Smooth muscle cell (in vitro differentiated cells): ENCODE results near the gene GPR173. TPM values are rescaled to one million over a fixed set of nuclear protein-coding genes. Genes with fewer than 3 reads are reported as not detected.

ENCODE experiments used
- DNase-seq: peaks from one replicate; lab custom pipeline; 2025; ENCODE audit not compliant: unreplicated experiment; lab: John Stamatoyannopoulos, UW
- H2AFZ ChIP-seq: fragments of 200-600 bp; sonication (generic); 2 replicates; pipeline ENCODE4 v1.6.0; 2016; ENCODE audit warnings: antibody characterized with exemption, low read depth, mild to moderate bottlenecking
- H3F3A ChIP-seq: fragments of 200-600 bp; sonication (generic); 2 replicates; pipeline ENCODE4 v1.6.0; 2017; ENCODE audit warnings: antibody characterized with exemption, low read depth
- H3K27ac ChIP-seq: fragments of 200-600 bp; sonication (generic); 2 replicates; pipeline ENCODE4 v1.5.1; 2016; ENCODE audit warnings: low read depth, mild to moderate bottlenecking
- H3K27me3 ChIP-seq: fragments of 200-600 bp; sonication (generic); 2 replicates; pipeline ENCODE4 v1.6.1; 2016; ENCODE audit warnings: low read depth, mild to moderate bottlenecking
- H3K36me3 ChIP-seq: fragments of 200-600 bp; sonication (generic); 2 replicates; pipeline ENCODE4 v1.5.1; 2016; ENCODE audit warnings: low read depth
- H3K4me1 ChIP-seq: fragments of 200-600 bp; sonication (generic); 2 replicates; pipeline ENCODE4 v1.5.1; 2016; ENCODE audit warnings: low read depth
- H3K4me2 ChIP-seq: fragments of 200-600 bp; sonication (generic); 2 replicates; pipeline ENCODE4 v1.6.0; 2016; ENCODE audit warnings: mild to moderate bottlenecking
- H3K4me3 ChIP-seq: fragments of 200-600 bp; sonication (generic); 2 replicates; pipeline ENCODE4 v1.5.1; 2016; ENCODE audit warnings: mild to moderate bottlenecking
- H3K79me2 ChIP-seq: fragments of 200-600 bp; sonication (generic); 2 replicates; pipeline ENCODE4 v1.6.0; 2016; ENCODE audit warnings: low read depth, mild to moderate bottlenecking
- H3K9ac ChIP-seq: fragments of 200-600 bp; sonication (generic); 2 replicates; pipeline ENCODE4 v1.6.0; 2016; ENCODE audit warnings: low read depth
- H3K9me3 ChIP-seq: fragments of 200-600 bp; sonication (generic); replicated peaks from 2 replicates; pipeline ENCODE4 v1.5.1; 2016; ENCODE audit warnings: low read depth
- H4K20me1 ChIP-seq: fragments of 200-600 bp; sonication (generic); 2 replicates; pipeline ENCODE4 v1.6.0; 2016; ENCODE audit warnings: low read depth
- WGBS: methylation state at CpG from one replicate; pipeline ENCODE4 v1.1.7; 2016; ENCODE audit warnings: low lambda C conversion rate; 5-methylcytosine and 5-hydroxymethylcytosine counted together
- polyA plus RNA-seq: library from polyadenylated mRNA; unstranded; fragments of >200 nt; fragmentation: Nextera tagmentation; extraction: Ambion mirVana; gene quantifications from 2 replicates; pipeline ENCODE4 v1.2.1, GENCODE V29; 2016
- total RNA-seq: library from RNA; depleted of rRNA; stranded (reverse); fragments of >200 nt; gene quantifications from 2 replicates; pipeline ENCODE4 v1.2.3, GENCODE V29; 2014
- TF ChIP-seq, protein P1 (sequence below): fragments of 200-600 bp; sonication (generic); IDR thresholded peaks from 2 replicates; pipeline ENCODE4 v1.5.1; 2017; ENCODE audit warnings: borderline replicate concordance, mild to moderate bottlenecking, antibody characterized with exemption; ENCODE audit not compliant: insufficient read depth, poor library complexity, severe bottlenecking

Gene GPR173
- total and polyA plus RNA-seq, 2 experiments from 2014 or later, result 0.63 to 5.5 TPM

DNA sequence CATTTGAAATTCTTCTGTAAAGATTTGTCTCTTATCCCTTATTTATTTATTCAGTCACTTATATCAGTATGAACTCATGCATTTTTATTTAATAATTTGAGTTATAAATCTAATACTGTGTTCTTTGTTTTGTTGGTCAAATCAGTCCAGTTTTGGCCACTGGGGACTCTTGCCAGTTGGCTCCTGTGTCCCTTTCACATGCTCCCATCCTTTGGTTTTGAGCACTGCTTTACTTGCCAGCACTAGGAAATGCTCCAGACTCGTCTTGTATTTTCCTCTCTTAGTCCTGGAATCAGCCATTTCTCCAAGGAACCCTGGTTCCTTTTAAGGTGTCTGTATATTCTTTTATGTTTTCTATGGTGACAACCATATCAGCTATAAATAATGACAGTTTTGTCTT lies 73.4 kb downstream of the GPR173 start:
- H3K9ac ChIP-seq, result no peak overlapping the region
- H3K36me3 ChIP-seq, result no peaks in the 10 kb centered on the region
- no peak overlapping the region for H3K4me2 ChIP-seq
- H3F3A ChIP-seq, result no peaks in the 10 kb centered on the region
- H3K27me3 ChIP-seq, result no peaks in the 10 kb centered on the region
- H3K4me3 ChIP-seq, result no peak overlapping the region
- no peak overlapping the region for H3K27ac ChIP-seq
- H2AFZ ChIP-seq, result no peak overlapping the region
- TF ChIP-seq, protein P1, sequence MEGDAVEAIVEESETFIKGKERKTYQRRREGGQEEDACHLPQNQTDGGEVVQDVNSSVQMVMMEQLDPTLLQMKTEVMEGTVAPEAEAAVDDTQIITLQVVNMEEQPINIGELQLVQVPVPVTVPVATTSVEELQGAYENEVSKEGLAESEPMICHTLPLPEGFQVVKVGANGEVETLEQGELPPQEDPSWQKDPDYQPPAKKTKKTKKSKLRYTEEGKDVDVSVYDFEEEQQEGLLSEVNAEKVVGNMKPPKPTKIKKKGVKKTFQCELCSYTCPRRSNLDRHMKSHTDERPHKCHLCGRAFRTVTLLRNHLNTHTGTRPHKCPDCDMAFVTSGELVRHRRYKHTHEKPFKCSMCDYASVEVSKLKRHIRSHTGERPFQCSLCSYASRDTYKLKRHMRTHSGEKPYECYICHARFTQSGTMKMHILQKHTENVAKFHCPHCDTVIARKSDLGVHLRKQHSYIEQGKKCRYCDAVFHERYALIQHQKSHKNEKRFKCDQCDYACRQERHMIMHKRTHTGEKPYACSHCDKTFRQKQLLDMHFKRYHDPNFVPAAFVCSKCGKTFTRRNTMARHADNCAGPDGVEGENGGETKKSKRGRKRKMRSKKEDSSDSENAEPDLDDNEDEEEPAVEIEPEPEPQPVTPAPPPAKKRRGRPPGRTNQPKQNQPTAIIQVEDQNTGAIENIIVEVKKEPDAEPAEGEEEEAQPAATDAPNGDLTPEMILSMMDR, result no peak
- WGBS, result 59% methylated on average over 1 of the region's 1 CpG
- no peaks in the 10 kb centered on the region for H3K79me2 ChIP-seq
- no peaks in the 10 kb centered on the region for H4K20me1 ChIP-seq
- no peak for DNase-seq
- no peaks in the 10 kb centered on the region for H3K4me1 ChIP-seq
- no peaks in the 10 kb centered on the region for H3K9me3 ChIP-seq

DNA sequence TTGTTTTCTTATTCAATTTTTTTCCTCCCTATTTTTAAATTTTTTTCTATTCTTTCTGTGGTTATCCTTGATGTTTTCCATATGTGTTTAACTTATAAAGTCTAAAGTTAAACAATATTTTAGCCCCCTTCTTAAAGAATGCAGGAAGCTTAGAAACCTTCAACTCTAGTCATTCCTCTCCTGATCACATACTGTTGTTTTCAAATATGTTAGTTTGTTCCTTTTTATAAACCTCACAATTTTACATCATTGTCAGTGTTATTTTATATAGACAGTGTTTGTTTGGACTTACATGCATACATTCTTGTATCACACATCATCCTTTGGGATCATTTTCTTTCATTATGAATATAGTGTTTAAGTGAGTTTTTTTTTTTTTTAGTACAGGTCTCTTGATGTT lies 76.9 kb downstream of the GPR173 start:
- DNase-seq, result no peak
- Histone ChIP-seq H3K27me3 (no peaks in the 10 kb centered on the region), H3K9ac (no peak overlapping the region), H3K9me3 (no peaks in the 10 kb centered on the region), H4K20me1 (no peaks in the 10 kb centered on the region), H2AFZ (no peak overlapping the region), H3K27ac (no peak overlapping the region), H3K4me2 (peak overlapping the region; percentile 0), H3K36me3 (no peaks in the 10 kb centered on the region), H3K4me3 (no peak overlapping the region), H3K4me1 (no peaks in the 10 kb centered on the region), H3F3A (no peaks in the 10 kb centered on the region), H3K79me2 (no peaks in the 10 kb centered on the region)
- TF ChIP-seq, protein P1, result no peak

DNA sequence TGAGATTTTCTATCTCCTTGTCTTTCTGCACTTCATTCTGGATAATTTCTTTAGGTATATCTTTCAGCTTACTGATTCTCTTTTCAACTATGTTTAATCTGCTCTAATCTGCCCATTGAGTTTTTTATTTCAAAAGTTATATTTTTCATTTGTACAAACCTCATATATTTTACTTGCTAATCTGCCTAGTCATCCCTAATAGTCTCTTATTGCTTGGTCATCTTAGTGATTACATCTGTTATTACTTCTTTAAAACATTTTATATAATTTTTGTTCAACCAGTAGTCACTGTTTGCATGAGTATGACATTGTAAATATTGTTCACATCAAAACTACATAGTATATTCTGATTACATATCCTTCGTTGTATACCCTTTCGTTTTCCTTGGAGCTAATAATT lies 77.8 kb downstream of the GPR173 start:
- TF ChIP-seq, protein P1, result no peak

DNA sequence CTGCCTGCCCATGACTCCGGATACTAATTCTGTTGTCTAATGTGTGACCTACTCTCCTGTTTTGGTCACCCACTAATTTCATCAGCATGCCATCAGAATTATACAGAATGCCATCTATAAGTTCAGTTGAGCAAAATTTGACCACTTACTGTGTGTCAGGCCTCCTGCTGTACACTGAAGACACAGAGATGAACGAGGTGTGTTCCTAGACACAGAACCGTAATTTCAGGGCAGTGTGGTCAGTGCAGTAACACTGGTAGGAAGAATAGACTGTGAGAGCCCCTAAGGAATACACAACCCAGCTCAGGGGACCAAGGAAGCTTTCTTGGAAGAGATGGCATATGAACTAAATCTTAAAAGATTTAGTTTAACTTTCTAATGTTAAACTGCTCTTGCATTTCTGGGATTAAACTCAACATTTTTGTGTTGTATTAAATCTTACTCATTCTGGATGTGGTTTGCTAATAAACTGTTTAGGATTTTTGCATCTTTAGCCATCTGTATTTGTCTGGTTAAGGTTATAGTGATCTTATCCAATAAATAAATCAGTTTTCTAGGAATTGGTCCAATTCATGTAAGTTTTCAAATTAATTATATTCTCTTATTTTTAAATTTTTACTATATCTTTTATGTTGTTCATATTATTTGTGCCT lies 79.6 kb downstream of the GPR173 start:
- H4K20me1 ChIP-seq, result no peaks in the 10 kb centered on the region
- H3K4me1 ChIP-seq, result no peaks in the 10 kb centered on the region
- H3K27ac ChIP-seq, result peak overlapping the region; percentile 65
- H3F3A ChIP-seq, result no peaks in the 10 kb centered on the region
- H3K27me3 ChIP-seq, result no peaks in the 10 kb centered on the region
- no peak overlapping the region for H3K4me3 ChIP-seq
- H3K36me3 ChIP-seq, result no peaks in the 10 kb centered on the region
- H3K9ac ChIP-seq, result no peak overlapping the region
- 51% methylated on average over 3 of the region's 3 CpGs for WGBS
- H3K79me2 ChIP-seq, result no peaks in the 10 kb centered on the region
- no peak overlapping the region for H2AFZ ChIP-seq
- no peaks in the 10 kb centered on the region for H3K9me3 ChIP-seq
- H3K4me2 ChIP-seq, result peak overlapping the region; percentile 1
- TF ChIP-seq, protein P1, result no peak
- DNase-seq, result no peak

More for the DNA sequence above, 77.8 kb downstream of the GPR173 start:
- Histone ChIP-seq H2AFZ (no peak overlapping the region), H3K27me3 (no peaks in the 10 kb centered on the region), H3K4me1 (no peaks in the 10 kb centered on the region), H3K9ac (no peak overlapping the region), H3K9me3 (no peaks in the 10 kb centered on the region), H3K79me2 (no peaks in the 10 kb centered on the region), H4K20me1 (no peaks in the 10 kb centered on the region), H3K36me3 (no peaks in the 10 kb centered on the region), H3K4me2 (no peak overlapping the region), H3K4me3 (no peak overlapping the region), H3F3A (no peaks in the 10 kb centered on the region), H3K27ac (no peak overlapping the region)
- no peak for DNase-seq
- 86% methylated on average over 2 of the region's 2 CpGs for WGBS
